Colonic mucosa (tissue), 4 donors: ENCODE measurements around the gene DUS3L. TPM values are rescaled to one million over a fixed set of nuclear protein-coding genes. Genes with fewer than 3 reads are reported as not detected.

Source experiments
- DNase-seq: peaks from one replicate; pipeline ENCODE4 v3.0.0-alpha.2; 2020
- H3K27ac ChIP-seq: fragments of 200-600 bp; one replicate; pipeline ENCODE4 v1.8.0; 2021
- H3K27me3 ChIP-seq: fragments of 200-600 bp; one replicate; pipeline ENCODE4 v1.8.0; 2021
- H3K36me3 ChIP-seq: fragments of 200-600 bp; one replicate; pipeline ENCODE4 v1.8.0; 2021
- H3K4me1 ChIP-seq: fragments of 200-600 bp; one replicate; pipeline ENCODE4 v1.8.0; 2021; ENCODE audit warnings: mild to moderate bottlenecking
- H3K4me3 ChIP-seq: fragments of 200-600 bp; one replicate; pipeline ENCODE4 v1.8.0; 2021
- H3K9ac ChIP-seq, 2 donors: one replicate each; pipeline ENCODE4 v1.7.0; 2013; ENCODE audit warnings: control low read depth in 2 of 2, low read depth in 2 of 2, low read length in 2 of 2
- H3K9me3 ChIP-seq: fragments of 200-600 bp; one replicate; pipeline ENCODE4 v1.8.0; 2021
- intact Hi-C: fragments of 100-400 bp; cut with DNase I; formaldehyde crosslinking; loops from one replicate; pipeline ENCODE4 v1.14.1; 2022
- total RNA-seq, 2 donors: library from RNA; stranded (reverse); fragmentation: NEBNext Ultra II Directional in 1 of 2; extraction: Animal tissue kit (Norgen Biotek cat#: 25700) in 1 of 2; gene quantifications; one replicate each; pipeline ENCODE4 v1.2.1, GENCODE V29; 2021
- TF ChIP-seq, protein P1 (sequence below): fragments of 200-600 bp; IDR thresholded peaks from one replicate; pipeline ENCODE4 v1.8.0; 2022; ENCODE audit warnings: antibody characterized with exemption, mild to moderate bottlenecking
- donor health status: healthy.
- donor health status: DM: no; HTN: no; CAD: no.
- donor health status: DM: no; HTN: no; CAD: no.

The DUS3L gene
- total RNA-seq, 2 donors from 2014 or later = 20.8 to 47.6 TPM

DNA sequence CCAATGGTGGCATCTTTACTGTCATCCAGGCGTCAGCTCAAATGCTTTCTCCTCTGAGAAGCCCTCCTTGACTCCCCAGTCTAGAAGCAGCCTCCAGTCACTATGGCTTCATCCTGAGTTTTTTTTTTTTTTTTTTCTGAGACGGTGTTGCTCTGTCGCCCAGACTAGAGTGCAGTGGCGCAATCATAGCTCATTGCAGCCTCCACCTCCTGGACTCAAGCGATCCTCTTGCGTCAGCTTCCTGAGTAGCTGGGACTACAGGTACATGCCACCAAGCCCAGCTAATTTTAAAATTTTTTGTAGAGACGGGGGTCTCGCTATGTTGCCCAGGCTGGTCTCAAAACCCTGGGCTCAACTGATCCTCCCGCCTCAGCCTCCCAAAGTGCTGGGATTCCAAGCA is 18.1 kb upstream of the DUS3L start:
- DNase-seq = no peak
- Histone ChIP-seq H3K27me3 (no peaks in the 10 kb centered on the region), H3K9ac (no peak overlapping the region), H3K27ac (no peak overlapping the region), H3K36me3 (no peaks in the 10 kb centered on the region), H3K4me1 (no peaks in the 10 kb centered on the region), H3K9me3 (no peaks in the 10 kb centered on the region), H3K4me3 (no peak overlapping the region)
- TF ChIP-seq, protein P1, sequence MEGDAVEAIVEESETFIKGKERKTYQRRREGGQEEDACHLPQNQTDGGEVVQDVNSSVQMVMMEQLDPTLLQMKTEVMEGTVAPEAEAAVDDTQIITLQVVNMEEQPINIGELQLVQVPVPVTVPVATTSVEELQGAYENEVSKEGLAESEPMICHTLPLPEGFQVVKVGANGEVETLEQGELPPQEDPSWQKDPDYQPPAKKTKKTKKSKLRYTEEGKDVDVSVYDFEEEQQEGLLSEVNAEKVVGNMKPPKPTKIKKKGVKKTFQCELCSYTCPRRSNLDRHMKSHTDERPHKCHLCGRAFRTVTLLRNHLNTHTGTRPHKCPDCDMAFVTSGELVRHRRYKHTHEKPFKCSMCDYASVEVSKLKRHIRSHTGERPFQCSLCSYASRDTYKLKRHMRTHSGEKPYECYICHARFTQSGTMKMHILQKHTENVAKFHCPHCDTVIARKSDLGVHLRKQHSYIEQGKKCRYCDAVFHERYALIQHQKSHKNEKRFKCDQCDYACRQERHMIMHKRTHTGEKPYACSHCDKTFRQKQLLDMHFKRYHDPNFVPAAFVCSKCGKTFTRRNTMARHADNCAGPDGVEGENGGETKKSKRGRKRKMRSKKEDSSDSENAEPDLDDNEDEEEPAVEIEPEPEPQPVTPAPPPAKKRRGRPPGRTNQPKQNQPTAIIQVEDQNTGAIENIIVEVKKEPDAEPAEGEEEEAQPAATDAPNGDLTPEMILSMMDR = no peak
- intact Hi-C loops = loop anchor here (10.0 kb wide), 1 partner anchor 216 kb away; no protein-coding TSS in a partner anchor

DNA sequence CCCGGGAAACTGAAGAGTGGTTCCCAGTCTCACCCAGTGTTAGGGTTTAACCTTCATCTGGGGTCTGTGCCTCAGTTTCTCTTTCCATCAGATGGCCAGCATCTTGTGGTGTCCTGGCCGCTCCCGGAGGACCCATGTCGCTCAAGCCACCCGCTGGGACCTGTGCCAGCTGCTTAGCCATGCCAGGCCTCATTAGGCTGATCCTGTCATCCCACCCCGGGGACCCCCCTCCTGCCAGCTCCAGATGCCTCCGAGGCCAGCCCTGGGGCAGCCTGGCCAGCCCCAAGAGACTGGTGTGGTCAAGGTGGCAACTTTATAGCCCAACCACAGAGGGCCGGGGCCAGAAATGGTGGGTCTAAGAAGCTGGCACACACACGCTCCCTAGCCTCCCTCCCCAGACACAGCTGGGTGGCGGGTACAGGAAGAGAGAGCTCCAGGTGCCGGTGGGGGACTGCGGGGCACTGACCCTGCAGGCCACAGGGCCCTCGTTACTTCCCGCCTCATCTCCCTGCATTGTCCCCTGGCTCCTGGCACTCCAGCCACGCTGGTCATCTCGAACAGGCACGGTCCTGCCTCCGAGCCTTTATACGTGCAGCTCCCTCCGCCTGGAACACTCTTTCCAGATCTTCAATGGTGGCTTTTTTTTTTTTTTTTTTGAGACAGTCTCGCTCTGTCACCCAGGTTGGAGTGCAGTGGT is 17.3 kb upstream of the DUS3L start:
- TF ChIP-seq, protein P1 = no peak

DNA sequence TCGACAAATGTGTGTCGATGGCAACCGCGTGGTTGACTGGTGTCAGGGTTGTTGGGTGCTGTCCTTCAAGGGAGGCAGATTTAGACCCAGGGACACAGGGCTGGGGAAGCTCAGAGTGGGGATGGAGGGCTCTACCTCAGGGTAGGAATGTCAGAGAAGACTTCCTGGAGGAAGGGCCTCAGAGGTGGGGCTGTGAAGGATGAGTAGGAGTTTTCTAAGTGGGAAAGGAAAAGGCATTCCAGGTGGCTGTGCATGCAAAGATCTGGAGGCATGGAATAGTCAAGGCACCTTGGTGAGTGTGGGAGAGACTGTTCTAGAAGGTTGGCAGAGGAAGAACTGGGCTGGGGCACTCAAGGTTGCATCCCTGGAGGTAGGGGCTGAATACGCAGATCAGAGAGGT is 15.9 kb upstream of the DUS3L start:
- no peak overlapping the region for H3K27ac ChIP-seq
- H3K4me1 ChIP-seq = peaks cover 4% of the 10 kb centered on the region
- H3K9me3 ChIP-seq = no peaks in the 10 kb centered on the region
- no peaks in the 10 kb centered on the region for H3K27me3 ChIP-seq
- no peak overlapping the region for H3K4me3 ChIP-seq
- intact Hi-C loops = loop anchor here (10.0 kb wide), 1 partner anchor 218 kb away; no protein-coding TSS in a partner anchor
- no peak for DNase-seq
- no peak overlapping the region for H3K9ac ChIP-seq
- TF ChIP-seq, protein P1 = no peak
- H3K36me3 ChIP-seq = no peaks in the 10 kb centered on the region

More for the DNA sequence above, 17.3 kb upstream of the DUS3L start:
- H3K9me3 ChIP-seq = no peaks in the 10 kb centered on the region
- no peaks in the 10 kb centered on the region for H3K27me3 ChIP-seq
- H3K9ac ChIP-seq = no peak overlapping the region
- intact Hi-C loops = loop anchor here (10.0 kb wide), 1 partner anchor 217 kb away; no protein-coding TSS in a partner anchor
- no peaks in the 10 kb centered on the region for H3K36me3 ChIP-seq
- H3K4me1 ChIP-seq = peaks cover 4% of the 10 kb centered on the region
- H3K27ac ChIP-seq = no peak overlapping the region
- no peak for DNase-seq
- H3K4me3 ChIP-seq = no peak overlapping the region

DNA sequence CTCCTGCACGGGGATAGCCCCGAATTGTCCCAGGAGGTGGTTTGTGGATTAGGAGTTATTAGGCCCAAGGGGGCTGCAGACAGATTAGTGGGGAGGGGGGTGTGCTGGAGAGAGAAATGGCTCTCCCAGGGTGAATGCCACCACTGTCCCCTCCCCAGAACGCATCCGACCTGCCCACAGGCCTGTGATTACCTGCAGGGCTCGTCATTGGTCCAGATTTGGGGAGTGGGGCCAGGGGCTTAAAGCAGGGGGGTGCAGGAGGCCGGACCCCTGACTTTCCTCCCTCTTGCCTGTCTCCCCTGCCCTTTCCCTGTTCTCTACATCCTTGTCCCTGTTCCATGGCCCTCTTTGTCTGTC is 15.1 kb upstream of the DUS3L start:
- H3K36me3 ChIP-seq = no peaks in the 10 kb centered on the region
- TF ChIP-seq, protein P1 = peak; percentile 35
- DNase-seq = no peak
- H3K9ac ChIP-seq = no peak overlapping the region
- H3K27ac ChIP-seq = no peak overlapping the region
- no peaks in the 10 kb centered on the region for H3K9me3 ChIP-seq
- no peaks in the 10 kb centered on the region for H3K27me3 ChIP-seq
- H3K4me1 ChIP-seq = peaks cover 4% of the 10 kb centered on the region
- H3K4me3 ChIP-seq = no peak overlapping the region
- intact Hi-C loops = loop anchor here (10.0 kb wide), 1 partner anchor 219 kb away; no protein-coding TSS in a partner anchor

DNA sequence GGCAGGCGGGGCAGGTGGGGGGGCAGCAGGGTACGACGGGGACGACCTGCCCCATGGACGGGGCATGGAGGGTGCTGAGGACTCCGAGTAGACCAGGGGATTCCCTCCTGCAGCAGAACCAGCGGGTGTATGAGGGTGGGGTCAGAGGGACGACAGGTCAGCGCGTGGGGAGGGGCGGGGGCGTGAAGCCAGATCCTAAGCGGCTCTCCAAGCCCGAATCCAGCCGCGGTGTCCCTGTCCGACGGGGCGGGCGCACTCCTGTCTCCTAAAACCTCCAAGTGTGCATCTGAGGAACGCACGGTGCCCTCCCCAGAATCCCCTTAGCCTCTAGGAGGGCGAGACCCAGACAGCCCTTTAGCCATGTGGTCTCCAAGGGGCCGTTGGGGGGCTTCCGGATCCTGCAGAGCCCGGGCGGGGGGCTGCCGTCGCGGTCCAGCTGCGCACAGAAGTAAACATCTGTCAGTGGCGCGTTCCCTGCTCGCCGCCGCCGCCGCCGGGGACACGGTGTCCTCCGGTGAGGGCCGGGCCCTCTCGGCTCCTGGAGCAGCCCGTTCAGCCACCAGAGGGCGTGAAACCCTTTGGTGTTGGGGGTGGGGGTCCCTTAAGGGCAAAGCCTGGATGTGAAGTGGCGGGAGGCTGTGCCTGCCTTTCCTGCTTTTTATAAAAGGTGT is 14.6 kb upstream of the DUS3L start:
- no peak overlapping the region for H3K27ac ChIP-seq
- TF ChIP-seq, protein P1 = peak; percentile 79

More for the DNA sequence above, 14.6 kb upstream of the DUS3L start:
- Histone ChIP-seq H3K9ac (peak overlapping the region in 1 of 2 donors; percentile 34), H3K4me3 (peak overlapping the region; percentile 19), H3K36me3 (no peaks in the 10 kb centered on the region), H3K4me1 (peaks cover 4% of the 10 kb centered on the region), H3K9me3 (no peaks in the 10 kb centered on the region), H3K27me3 (no peaks in the 10 kb centered on the region)
- intact Hi-C loops = loop anchor here (2.0 to 10.0 kb wide), 2 partner anchors 87 to 219 kb away; no protein-coding TSS in a partner anchor
- DNase-seq = peak; percentile 79
